Measurements from ENCODE around the gene NME4. TPM values are rescaled to one million over a fixed set of nuclear protein-coding genes. Genes with fewer than 3 reads are reported as not detected.

The NME4 gene
- polyA plus RNA-seq, 1 donor (not counting 4 experiments of a cell fraction or from before 2014, with no cell fraction given), result 141 TPM

- H3K9me3 ChIP-seq (ENCODE audit: control insufficient read depth, low read depth, low read length), result peaks cover 5% of the 10 kb centered on the region
- no peak for TF ChIP-seq CTCF (optimal IDR thresholded peaks at IDR 0.05 in 1 of 3, IDR thresholded peaks at IDR 0.05 in 1 of 3, conservative IDR thresholded peaks at IDR 0.05 in 1 of 3; ENCODE audit: extremely low read depth in 1 of 3, insufficient read depth in 2 of 3, low read length in 3 of 3)
- TF ChIP-seq EZH2 (IDR thresholded peaks at IDR 0.05; ENCODE audit: low read length), result no peak
- H2AFZ ChIP-seq (ENCODE audit: control insufficient read depth, low read length), result no peak overlapping the region
- no peaks in the 10 kb centered on the region for H3K9me1 ChIP-seq (ENCODE audit: control insufficient read depth, extremely low read depth, insufficient read depth, low read length)
- H3K4me3 ChIP-seq (ENCODE audit: control insufficient read depth in 2 of 3, extremely low read depth in 1 of 3, insufficient read depth in 2 of 3, low read depth in 1 of 3, low read length in 3 of 3), result no peak overlapping the region
- no peaks in the 10 kb centered on the region for H3K27me3 ChIP-seq (ENCODE audit: control insufficient read depth, extremely low read depth, insufficient read depth, low read length)
- dilution Hi-C loops (cut with MboI; ENCODE audit: extremely low pct_ligation_motif_present, low sequenced_read_pairs), result no loop called here
- H3K4me2 ChIP-seq (ENCODE audit: control insufficient read depth, extremely low read depth, insufficient read depth, low read depth, low read length), result no peak overlapping the region
- no peak for FAIRE-seq
- DNase-seq (ENCODE audit: low read depth, low spot score), result no peak
- H3K79me2 ChIP-seq (ENCODE audit: control insufficient read depth, insufficient read depth, low read length), result no peaks in the 10 kb centered on the region
- no peak overlapping the region for H3K27ac ChIP-seq (ENCODE audit: control insufficient read depth, insufficient read depth, low read length)
- H3K36me3 ChIP-seq (ENCODE audit: control insufficient read depth in 2 of 2, extremely low read depth in 1 of 2, insufficient read depth in 2 of 2, low read length in 2 of 2), result no peaks in the 10 kb centered on the region
- H4K20me1 ChIP-seq (ENCODE audit: control insufficient read depth, extremely low read depth, insufficient read depth, low read length), result no peaks in the 10 kb centered on the region
- no peak overlapping the region for H3K9ac ChIP-seq (ENCODE audit: control insufficient read depth, extremely low read depth, insufficient read depth, low read length)
- no peaks in the 10 kb centered on the region for H3K4me1 ChIP-seq (ENCODE audit: control insufficient read depth, extremely low read depth, insufficient read depth, low read length)
These were observed 4.5 kb upstream of the NME4 start for GRCh38 chr16:392450-393030.

- H2AFZ ChIP-seq (ENCODE audit: control insufficient read depth, low read length), result no peak overlapping the region
- peaks cover 5% of the 10 kb centered on the region for H3K9me3 ChIP-seq (ENCODE audit: control insufficient read depth, low read depth, low read length)
- H3K9ac ChIP-seq (ENCODE audit: control insufficient read depth, extremely low read depth, insufficient read depth, low read length), result no peak overlapping the region
- no peak overlapping the region for H3K4me2 ChIP-seq (ENCODE audit: control insufficient read depth, extremely low read depth, insufficient read depth, low read depth, low read length)
- no peak overlapping the region for H3K27ac ChIP-seq (ENCODE audit: control insufficient read depth, insufficient read depth, low read length)
- H3K4me3 ChIP-seq (ENCODE audit: control insufficient read depth in 2 of 3, extremely low read depth in 1 of 3, insufficient read depth in 2 of 3, low read depth in 1 of 3, low read length in 3 of 3), result no peak overlapping the region
- peaks cover 2 to 7% of the 10 kb centered on the region in 2 experiments for H3K36me3 ChIP-seq (ENCODE audit: control insufficient read depth in 2 of 2, extremely low read depth in 1 of 2, insufficient read depth in 2 of 2, low read length in 2 of 2)
- peaks cover 7% of the 10 kb centered on the region for H3K4me1 ChIP-seq (ENCODE audit: control insufficient read depth, extremely low read depth, insufficient read depth, low read length)
- dilution Hi-C loops (cut with MboI; ENCODE audit: extremely low pct_ligation_motif_present, low sequenced_read_pairs), result no loop called here
- FAIRE-seq (no peak), DNase-seq (ENCODE audit: low read depth, low spot score) (no peak)
- H3K79me2 ChIP-seq (ENCODE audit: control insufficient read depth, insufficient read depth, low read length), result no peaks in the 10 kb centered on the region
- no peaks in the 10 kb centered on the region for H3K9me1 ChIP-seq (ENCODE audit: control insufficient read depth, extremely low read depth, insufficient read depth, low read length)
- no peaks in the 10 kb centered on the region for H3K27me3 ChIP-seq (ENCODE audit: control insufficient read depth, extremely low read depth, insufficient read depth, low read length)
- H4K20me1 ChIP-seq (ENCODE audit: control insufficient read depth, extremely low read depth, insufficient read depth, low read length), result no peaks in the 10 kb centered on the region
- TF ChIP-seq CTCF (optimal IDR thresholded peaks at IDR 0.05 in 1 of 3, IDR thresholded peaks at IDR 0.05 in 1 of 3, conservative IDR thresholded peaks at IDR 0.05 in 1 of 3; ENCODE audit: extremely low read depth in 1 of 3, insufficient read depth in 2 of 3, low read length in 3 of 3) (no peak), EZH2 (IDR thresholded peaks at IDR 0.05; ENCODE audit: low read length) (no peak)
These were observed 800 bp upstream of the NME4 start for GRCh38 chr16:396199-396598.
